HG02623 (cell line): ENCODE data around the gene CHD6.

Experiments used
- ATAC-seq: cut with Tn5 transposase; IDR thresholded peaks from one replicate; pipeline ENCODE4 v1.9.1; 2021; ENCODE audit warnings: moderate library complexity; ENCODE audit not compliant: unreplicated experiment

CHD6 gene

GRCh38 chr20:41510224-41510623 lies 108.0 kb downstream of the CHD6 start:
- no peak for ATAC-seq

DNA sequence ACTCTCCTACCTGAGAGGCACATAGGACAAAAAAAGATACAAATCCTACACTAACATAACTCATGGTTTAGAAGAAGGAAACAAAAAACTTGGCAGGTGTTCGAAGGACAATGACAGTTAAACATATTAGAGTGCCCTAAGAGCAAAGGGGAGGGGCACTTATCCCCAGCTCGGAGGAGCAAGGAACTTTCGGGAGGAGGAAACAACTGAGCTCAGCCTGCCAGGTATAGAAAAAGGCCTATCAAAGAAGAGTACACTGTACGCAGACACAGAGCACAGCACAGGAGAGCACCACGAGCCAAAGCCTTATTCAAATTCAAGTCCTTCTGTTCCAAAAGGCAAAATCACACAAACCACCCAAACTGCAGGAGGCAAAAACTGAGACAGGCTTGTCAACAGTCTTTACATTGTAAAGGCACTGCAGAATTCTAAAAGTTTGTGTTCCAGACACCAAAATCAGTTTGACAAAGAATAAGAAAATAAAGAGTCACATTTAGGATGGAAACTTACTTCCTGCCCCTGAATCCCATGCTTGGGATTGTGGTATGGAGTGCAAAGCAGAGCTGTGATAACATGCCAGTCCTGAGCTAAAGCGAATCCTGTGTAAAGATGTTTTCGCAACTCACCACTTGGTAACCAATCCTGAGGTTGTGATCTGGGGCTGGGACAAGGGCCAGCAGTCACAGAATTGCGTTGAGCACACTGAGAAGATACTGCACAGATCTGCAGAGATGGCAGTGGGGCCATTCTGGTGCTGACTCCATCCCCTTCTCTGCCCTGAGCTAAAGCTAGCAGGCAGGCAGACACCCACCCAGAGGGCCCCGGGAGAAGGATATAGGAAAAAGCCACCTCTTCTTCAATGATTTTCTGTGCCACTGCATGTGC lies 108.6 kb downstream of the CHD6 start:
- no peak for ATAC-seq

DNA sequence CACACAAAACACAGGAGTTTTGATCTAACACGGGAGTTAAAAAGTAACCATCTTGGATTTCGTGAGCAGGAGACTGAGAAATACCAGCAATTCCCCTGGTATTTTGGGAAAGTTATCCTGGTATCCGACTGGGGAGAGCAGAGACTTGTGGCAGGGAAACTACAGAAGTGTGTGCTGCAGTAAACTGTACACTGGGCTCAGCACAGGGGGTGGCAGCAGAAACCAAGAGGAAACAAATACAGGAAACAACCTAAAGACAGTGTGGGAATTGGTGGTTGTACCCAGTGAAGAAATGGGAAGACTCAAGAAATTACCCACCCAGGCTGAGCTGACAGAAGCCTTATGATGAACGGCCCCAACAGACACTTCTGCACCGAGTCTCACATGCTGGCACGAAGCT lies 109.8 kb downstream of the CHD6 start:
- ATAC-seq = no peak

- ATAC-seq = no peak
Measured at GRCh38 chr20:41507851-41508250, 110.3 kb downstream of the CHD6 start.

DNA sequence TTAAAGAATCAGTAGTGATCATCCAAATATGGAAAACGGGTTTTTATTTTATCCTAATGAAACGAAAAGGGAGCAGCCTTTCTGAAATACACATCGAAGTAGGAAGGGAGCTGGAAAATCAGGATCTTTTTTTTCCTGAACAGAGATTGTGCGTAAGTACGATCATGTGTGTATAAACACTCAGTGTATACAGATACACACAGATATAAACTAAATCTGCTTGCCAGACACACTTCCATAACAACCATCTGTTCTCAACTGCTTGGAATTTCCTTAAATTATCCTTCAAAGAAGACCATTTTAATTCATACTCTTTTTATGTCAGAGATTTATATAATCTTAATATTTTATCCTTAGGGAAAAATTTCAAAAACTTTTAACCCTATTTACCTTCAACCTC lies 110.7 kb downstream of the CHD6 start:
- ATAC-seq = no peak

DNA sequence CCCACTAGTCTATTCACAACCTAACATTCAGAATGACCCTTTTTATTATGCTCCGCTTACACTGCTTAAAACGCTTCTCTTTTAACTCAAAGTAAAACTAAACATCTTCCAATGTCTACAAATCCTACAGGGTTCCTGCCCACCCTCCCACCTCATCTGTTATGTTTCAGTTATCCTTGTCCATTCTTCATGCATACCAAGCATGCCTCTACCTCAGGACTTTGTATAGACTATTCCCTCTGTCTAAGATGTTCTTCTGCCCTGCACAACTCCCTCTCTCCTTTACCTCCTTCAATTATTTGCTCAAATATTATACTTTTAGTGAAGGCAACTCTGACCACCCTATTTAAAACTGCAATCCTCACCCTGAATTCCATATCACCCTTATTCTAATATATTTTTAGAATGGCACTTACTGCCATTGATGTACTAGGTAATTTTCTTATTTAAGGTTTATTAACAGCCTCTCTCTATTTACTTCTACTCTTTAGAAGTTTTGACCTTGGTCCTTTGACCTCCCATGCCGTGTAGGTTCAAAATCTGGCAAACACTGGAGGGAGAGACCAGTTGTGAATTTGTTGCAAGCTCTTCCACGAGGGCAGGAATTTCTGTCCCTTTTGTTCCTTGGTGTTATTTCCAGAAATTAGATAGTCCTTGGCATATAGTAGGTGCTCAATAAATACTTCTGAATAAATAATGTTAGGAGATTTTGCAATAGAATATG lies 111.8 kb downstream of the CHD6 start:
- ATAC-seq = no peak

DNA sequence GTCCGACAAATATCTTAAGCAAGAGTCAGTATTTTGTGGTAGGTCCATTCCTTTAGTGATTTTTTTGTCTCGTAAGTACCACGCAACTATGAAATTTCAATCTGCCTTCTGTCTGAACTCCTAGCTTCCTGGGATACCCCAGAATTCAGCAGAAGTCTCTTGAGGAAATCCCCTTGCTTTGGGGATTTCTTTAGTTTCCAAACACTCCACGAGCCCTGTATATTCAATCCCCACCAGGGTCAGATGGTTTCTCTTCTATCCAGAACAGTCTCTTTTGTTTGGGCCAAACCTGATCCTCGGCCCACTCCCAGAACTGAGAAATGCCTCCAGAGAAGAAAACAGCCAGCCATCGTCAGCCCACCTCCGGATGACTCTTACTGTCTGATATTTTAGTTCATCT lies 113.0 kb downstream of the CHD6 start:
- no peak for ATAC-seq

GRCh38 chr20:41501376-41501775 lies 116.8 kb downstream of the CHD6 start:
- ATAC-seq = no peak

GRCh38 chr20:41499961-41500725 lies 118.0 kb downstream of the CHD6 start:
- ATAC-seq = no peak

GRCh38 chr20:41499064-41499463 lies 119.1 kb downstream of the CHD6 start:
- no peak for ATAC-seq

DNA sequence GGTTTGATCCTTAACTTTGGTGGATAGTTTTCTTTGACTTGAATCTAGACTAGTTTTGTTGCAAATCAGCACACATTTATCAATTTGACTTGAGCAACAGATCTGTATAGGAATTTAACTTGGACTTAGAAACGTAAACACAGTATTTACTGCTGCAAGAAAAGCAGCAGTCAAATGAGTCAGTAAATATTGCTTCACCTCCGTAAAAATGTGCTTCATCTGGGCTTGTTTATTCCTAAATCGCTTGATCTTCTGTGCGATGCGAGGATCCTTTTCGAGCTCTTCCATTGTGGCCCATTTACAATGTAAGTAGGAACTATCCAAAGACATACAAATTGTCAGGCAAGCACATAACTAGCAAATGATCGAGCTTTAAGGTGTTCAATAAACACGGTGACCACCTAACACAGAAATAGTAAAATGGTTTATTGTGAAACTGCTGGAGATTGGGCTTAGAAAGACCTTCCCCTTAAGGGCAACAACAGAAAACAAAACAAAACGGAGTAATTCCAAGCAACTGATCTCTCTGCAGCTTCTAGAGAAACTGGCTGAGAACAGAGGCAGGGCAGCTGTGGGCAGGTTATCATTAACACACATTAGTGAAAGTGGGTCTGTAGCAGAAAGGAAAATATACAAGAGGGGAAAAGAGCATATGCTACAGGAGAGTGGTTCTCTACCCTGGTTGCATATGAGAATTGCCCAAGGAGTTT lies 120.8 kb downstream of the CHD6 start:
- ATAC-seq = no peak

DNA sequence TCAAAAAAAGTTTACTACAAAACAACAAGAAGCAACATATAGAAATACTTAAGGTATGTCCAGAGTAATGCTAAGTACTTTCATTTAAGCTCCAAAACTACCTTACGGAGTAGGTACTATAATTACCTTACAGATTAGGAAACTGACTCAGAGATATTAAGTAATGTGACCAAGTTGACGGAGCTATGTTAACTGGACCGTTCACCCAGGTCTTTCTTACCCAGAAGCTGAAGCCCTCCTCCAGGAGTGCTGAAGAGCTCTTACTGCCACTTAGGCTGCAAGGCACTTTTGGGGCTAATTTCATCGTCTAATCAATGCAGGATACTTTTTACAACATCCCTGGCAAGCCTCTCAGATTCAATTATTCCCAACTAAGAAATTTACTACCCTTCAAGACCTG lies 123.7 kb downstream of the CHD6 start:
- ATAC-seq = no peak

GRCh38 chr20:41483553-41483930 lies 134.6 kb downstream of the CHD6 start:
- no peak for ATAC-seq

- ATAC-seq = no peak
Measured at GRCh38 chr20:41482647-41483552, 135.3 kb downstream of the CHD6 start.

DNA sequence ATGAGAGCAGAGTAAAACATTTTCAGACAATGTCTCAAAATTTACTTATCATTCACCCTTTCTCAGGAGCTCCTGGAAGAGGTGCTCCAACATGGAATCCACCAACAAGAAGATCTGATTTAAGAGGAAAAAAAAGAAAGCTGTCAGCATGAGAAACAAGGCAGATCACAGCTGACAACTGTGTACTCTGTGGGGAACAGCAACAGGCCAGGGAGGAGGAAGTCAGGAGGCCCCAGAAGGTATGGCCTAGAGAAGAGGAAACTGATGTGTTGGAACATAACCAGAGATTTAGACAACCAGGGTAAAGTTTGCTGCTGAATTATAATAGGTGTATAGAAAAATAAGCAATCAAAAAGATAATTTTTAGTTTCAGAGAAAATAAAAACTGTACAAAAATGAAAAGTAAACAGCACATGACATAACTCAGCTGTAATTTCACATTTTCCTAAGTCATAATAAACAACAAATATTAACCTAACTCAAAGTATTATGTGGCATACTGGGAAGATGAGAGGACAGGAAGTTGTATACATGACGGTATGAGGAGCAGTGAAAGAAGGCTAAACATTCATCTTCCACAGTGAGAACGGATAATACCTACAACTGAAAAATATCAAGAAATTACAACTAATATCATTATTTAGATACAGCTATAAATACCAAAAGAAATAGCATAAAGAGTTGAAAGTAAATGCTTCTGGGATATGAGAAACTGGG lies 138.0 kb downstream of the CHD6 start:
- no peak for ATAC-seq

GRCh38 chr20:41479113-41479512 lies 139.1 kb downstream of the CHD6 start:
- ATAC-seq = no peak

DNA sequence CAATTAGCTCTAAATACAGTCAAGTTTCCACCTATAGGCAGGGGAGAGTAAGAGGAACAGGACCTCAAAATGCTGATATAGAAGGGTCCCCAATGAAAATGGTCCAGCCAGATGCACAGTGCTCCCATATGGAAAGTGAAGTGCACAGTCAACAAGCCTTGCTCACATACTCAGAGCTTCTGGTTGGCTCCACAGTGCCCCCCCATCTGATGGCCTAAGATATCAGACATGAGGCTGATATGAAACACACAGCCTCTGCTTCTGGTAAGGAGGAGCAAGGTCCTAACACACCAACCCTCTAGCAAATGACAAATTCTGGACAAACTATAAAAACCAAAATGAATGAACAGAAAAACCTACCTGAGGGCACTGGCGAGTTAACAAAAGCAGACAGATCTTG lies 140.2 kb downstream of the CHD6 start:
- no peak for ATAC-seq

DNA sequence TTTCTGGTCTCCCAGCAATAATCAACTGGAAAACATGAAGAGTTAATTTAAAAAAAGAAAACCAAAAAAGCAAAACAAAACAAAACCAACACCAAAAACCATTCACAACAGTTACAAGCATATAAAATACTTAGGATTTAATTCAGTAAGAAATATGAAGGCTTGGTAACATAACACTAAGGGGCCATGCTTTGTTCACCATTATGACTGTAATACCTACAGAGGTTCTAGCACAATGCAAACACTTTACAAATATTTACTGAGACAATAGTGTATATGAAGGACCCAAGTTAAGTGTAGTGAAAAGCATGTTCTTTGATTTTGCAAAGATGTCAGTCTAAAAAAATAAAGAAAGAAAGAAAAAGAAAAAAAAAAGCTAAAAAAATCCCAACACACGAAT lies 141.7 kb downstream of the CHD6 start:
- ATAC-seq = no peak

DNA sequence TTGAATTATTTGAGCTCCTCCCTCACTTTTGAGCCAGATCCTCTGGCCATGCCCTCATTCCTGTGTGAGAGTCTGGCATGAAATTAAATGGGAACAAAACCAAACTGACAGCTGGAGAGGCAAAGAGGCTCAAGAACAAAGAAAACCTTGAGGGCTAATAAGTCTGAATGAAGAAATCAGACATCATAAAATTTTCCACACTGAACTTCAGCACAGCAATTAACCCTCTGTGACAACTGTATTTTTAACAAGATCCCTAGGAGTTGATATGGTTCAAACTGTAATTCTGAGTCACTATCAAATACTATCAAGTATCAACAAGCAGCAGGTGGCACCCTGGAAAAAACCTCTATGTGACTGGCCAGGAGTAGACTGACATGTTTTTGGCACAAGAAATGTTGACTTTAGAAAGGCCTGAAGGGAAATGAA lies 142.2 kb downstream of the CHD6 start:
- no peak for ATAC-seq
